ENCODE measurements around the gene RSU1. TPM values are rescaled to one million over a fixed set of nuclear protein-coding genes. Genes with fewer than 3 reads are reported as not detected.

Gene RSU1
- polyA plus RNA-seq, 2 of the 4 experiments (the other 2 are of a cell fraction), result 99.3 to 114 TPM

DNA sequence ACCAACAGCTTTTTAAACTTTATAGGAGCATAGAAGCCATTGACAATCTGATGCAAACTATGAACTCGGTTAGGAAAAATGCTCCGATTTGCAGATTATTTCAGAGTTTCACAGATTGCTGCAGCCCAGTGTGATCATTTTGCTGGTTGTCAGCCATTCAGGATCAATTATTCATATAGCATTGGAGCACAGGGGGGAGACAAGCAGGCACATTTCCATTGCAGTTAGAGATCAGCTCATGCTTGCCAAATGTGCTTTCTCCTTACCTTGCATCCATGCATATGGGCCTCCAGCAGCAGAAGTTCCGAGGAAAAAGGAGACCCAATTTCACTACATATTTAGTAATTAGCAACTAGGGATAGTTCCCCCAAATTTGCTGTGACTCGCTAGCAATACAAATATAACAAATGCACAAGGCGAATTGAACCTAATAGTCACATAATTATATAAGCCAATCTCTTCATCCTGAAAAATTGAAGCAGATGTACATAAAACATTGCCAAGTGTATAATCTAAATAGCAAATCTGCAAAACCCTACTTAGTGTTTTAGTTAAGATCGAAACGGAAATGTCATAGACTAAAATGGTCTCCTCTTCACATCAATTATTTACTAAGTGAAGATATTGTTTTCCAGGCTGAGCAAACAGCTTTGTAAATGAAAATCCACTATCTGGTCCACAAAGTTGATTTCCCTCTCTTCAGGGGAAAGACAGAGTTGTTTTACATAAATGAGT lies 49.5 kb upstream of the RSU1 start:
- FAIRE-seq, result no peak
- WGBS (ENCODE audit: missing lambda C conversion rate), result 59% methylated on average over 7 of the region's 7 CpGs
- no peak for DNase-seq (ENCODE audit: low read depth in 1 of 2, low spot score in 1 of 2)
- Histone ChIP-seq H3K4me3 (no peak overlapping the region), H3K27ac (no peak overlapping the region), H3K4me1 (no peaks in the 10 kb centered on the region), H3K9me3 (no peaks in the 10 kb centered on the region; the same call in 2 of the 3 replicates), H3K4me2 (no peak overlapping the region)
- ATAC-seq, result no peak
- CTCF ChIA-PET, result interaction anchor here (0.6 to 1.4 kb wide), 3 partner anchors 10 to 22 kb away, joined by 3 to 6 read pairs (median 3); no protein-coding TSS in a partner anchor
- POLR2A ChIA-PET, result no interaction called here
- TF ChIP-seq ZC3H11A (IDR thresholded peaks at IDR 0.05), result no peak
- TF ChIP-seq TP53 (CRISPR knock-in tag; IDR thresholded peaks at IDR 0.05), result no peak
- TF ChIP-seq ATOH8 (CRISPR knock-in tag; IDR thresholded peaks at IDR 0.05; ENCODE audit: low read depth), result no peak
- TF ChIP-seq EP300 (IDR thresholded peaks at IDR 0.05), result no peak

DNA sequence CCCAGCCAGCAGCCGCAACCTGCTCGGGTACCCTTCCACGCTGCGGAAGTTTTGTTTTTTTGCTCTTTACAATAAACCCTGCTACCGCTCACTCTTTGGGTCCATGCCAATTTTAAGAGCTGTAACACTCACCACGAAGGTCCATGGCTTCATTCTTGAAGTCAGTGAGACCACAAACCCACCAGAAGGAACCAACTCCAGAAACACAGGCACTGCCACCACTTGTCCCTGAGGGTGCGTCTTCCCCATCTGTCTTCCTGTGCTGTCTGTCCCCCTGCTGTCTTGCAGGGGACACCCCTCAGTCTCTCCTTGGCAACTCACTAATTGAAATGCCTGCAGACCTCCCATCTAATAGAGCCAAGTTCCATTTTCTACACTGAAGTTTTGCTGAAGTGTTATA lies 48.5 kb upstream of the RSU1 start:
- H3K4me1 ChIP-seq, result no peaks in the 10 kb centered on the region
- no peaks in the 10 kb centered on the region; the same call in 2 of the 3 replicates for H3K9me3 ChIP-seq
- no peak overlapping the region for H3K27ac ChIP-seq
- no peak for ATAC-seq
- FAIRE-seq, result no peak
- DNase-seq (ENCODE audit: low read depth in 1 of 2, low spot score in 1 of 2), result no peak
- WGBS (ENCODE audit: missing lambda C conversion rate), result 82% methylated on average over 7 of the region's 7 CpGs
- CTCF ChIA-PET, result interaction anchor here (1.3 kb wide), 1 partner anchor 9 kb away, joined by 3 read pairs; no protein-coding TSS in a partner anchor
- no peak overlapping the region for H3K4me3 ChIP-seq
- TF ChIP-seq ESRRA (IDR thresholded peaks at IDR 0.05; ENCODE audit: borderline replicate concordance, low read length) (no peak), PHF8 (IDR thresholded peaks at IDR 0.05; ENCODE audit: borderline replicate concordance, low read depth) (no peak), HOXB5 (CRISPR knock-in tag; IDR thresholded peaks at IDR 0.05) (no peak), MAFK (IDR thresholded peaks at IDR 0.05; ENCODE audit: partially characterized antibody) (no peak), FOSL2 (IDR thresholded peaks at IDR 0.05) (no peak), FOSL2 (CRISPR knock-in tag; IDR thresholded peaks at IDR 0.05) (no peak), KDM5A (IDR thresholded peaks at IDR 0.05) (no peak), RCOR1 (IDR thresholded peaks at IDR 0.05; ENCODE audit: low read depth, low read length) (no peak), POLR2AphosphoS2 (conservative IDR thresholded peaks at IDR 0.05; ENCODE audit: low read length) (no peak), FOXS1 (CRISPR knock-in tag; IDR thresholded peaks at IDR 0.05) (no peak), HEYL (CRISPR knock-in tag; IDR thresholded peaks at IDR 0.05) (no peak), JUNB (IDR thresholded peaks at IDR 0.05) (no peak), NFE2L2 (conservative IDR thresholded peaks at IDR 0.05; ENCODE audit: low read length) (no peak)
- POLR2A ChIA-PET, result no interaction called here
- H3K4me2 ChIP-seq, result no peak overlapping the region

GRCh38 chr10:16863766-16864165 lies 46.5 kb upstream of the RSU1 start:
- H3K9me3 ChIP-seq, result no peaks in the 10 kb centered on the region; the same call in 2 of the 3 replicates
- H3K27ac ChIP-seq, result no peak overlapping the region
- no peak overlapping the region for H3K4me3 ChIP-seq
- FAIRE-seq, result no peak
- ChIA-PET CTCF (interaction anchor here (0.6 to 1.3 kb wide), 4 partner anchors 10 to 1565 kb away, joined by 3 to 4 read pairs (median 4); no protein-coding TSS in a partner anchor), POLR2A (interaction anchor here (0.6 kb wide), 1 partner anchor 586 kb away, joined by 5 read pairs; no protein-coding TSS in a partner anchor)
- DNase-seq (ENCODE audit: low read depth in 1 of 2, low spot score in 1 of 2), result no peak
- WGBS (ENCODE audit: missing lambda C conversion rate), result 40% methylated on average over 2 of the region's 2 CpGs
- TF ChIP-seq HOXB13 (CRISPR knock-in tag; IDR thresholded peaks at IDR 0.05; ENCODE audit: low read depth) (no peak), MAZ (IDR thresholded peaks at IDR 0.05; ENCODE audit: borderline replicate concordance, low read depth, low read length) (no peak), RCOR1 (IDR thresholded peaks at IDR 0.05; ENCODE audit: low read depth, low read length) (no peak), TFCP2L1 (CRISPR knock-in tag; IDR thresholded peaks at IDR 0.05) (no peak), NR3C1 (IDR thresholded peaks at IDR 0.05) (no peak), RAD21 (conservative IDR thresholded peaks at IDR 0.05 in 1 of 2, IDR thresholded peaks at IDR 0.05 in 1 of 2) (no peak), KDM5A (IDR thresholded peaks at IDR 0.05) (no peak), HEYL (CRISPR knock-in tag; IDR thresholded peaks at IDR 0.05) (no peak), FOSL2 (IDR thresholded peaks at IDR 0.05) (no peak), FOSL2 (CRISPR knock-in tag; IDR thresholded peaks at IDR 0.05) (no peak), USF2 (IDR thresholded peaks at IDR 0.05) (no peak), ZFP36 (IDR thresholded peaks at IDR 0.05; ENCODE audit: borderline replicate concordance, partially characterized antibody) (no peak), ATOH8 (CRISPR knock-in tag; IDR thresholded peaks at IDR 0.05; ENCODE audit: low read depth) (no peak), CBX8 (IDR thresholded peaks at IDR 0.05) (no peak), EP300 (IDR thresholded peaks at IDR 0.05) (no peak), E2F6 (IDR thresholded peaks at IDR 0.05; ENCODE audit: borderline replicate concordance, low read depth) (no peak)
- TF ChIP-seq, protein P1, sequence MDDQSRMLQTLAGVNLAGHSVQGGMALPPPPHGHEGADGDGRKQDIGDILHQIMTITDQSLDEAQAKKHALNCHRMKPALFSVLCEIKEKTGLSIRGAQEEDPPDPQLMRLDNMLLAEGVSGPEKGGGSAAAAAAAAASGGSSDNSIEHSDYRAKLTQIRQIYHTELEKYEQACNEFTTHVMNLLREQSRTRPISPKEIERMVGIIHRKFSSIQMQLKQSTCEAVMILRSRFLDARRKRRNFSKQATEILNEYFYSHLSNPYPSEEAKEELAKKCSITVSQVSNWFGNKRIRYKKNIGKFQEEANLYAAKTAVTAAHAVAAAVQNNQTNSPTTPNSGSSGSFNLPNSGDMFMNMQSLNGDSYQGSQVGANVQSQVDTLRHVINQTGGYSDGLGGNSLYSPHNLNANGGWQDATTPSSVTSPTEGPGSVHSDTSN (IDR thresholded peaks at IDR 0.05), result no peak
- TF ChIP-seq, protein P2, sequence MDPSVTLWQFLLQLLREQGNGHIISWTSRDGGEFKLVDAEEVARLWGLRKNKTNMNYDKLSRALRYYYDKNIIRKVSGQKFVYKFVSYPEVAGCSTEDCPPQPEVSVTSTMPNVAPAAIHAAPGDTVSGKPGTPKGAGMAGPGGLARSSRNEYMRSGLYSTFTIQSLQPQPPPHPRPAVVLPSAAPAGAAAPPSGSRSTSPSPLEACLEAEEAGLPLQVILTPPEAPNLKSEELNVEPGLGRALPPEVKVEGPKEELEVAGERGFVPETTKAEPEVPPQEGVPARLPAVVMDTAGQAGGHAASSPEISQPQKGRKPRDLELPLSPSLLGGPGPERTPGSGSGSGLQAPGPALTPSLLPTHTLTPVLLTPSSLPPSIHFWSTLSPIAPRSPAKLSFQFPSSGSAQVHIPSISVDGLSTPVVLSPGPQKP (IDR thresholded peaks at IDR 0.05; ENCODE audit: low read depth, low read length), result no peak
- H3K4me1 ChIP-seq, result no peaks in the 10 kb centered on the region
- ATAC-seq, result no peak
- no peak overlapping the region for H3K4me2 ChIP-seq

Data from A549 (cell line).